Hepatocyte (in vitro differentiated cells): ENCODE results near the gene AP3M1.

Source experiments
- CTCF ChIP-seq: fragments of 200-600 bp; sonication (generic); IDR thresholded peaks from 2 replicates; pipeline ENCODE4 v1.5.1; 2016; ENCODE audit warnings: antibody characterized with exemption, mild to moderate bottlenecking; ENCODE audit not compliant: poor library complexity
- EZH2 ChIP-seq: fragments of 200-600 bp; sonication (generic); IDR thresholded peaks from 2 replicates; pipeline ENCODE4 v1.6.1; 2016; ENCODE audit warnings: antibody characterized with exemption, mild to moderate bottlenecking, borderline replicate concordance
- EZH2phosphoT487 ChIP-seq: fragments of 200-600 bp; sonication (generic); IDR thresholded peaks from one replicate; pipeline ENCODE4 v1.6.1; 2018; ENCODE audit warnings: antibody characterized with exemption, mild to moderate bottlenecking, low read depth, moderate library complexity; ENCODE audit not compliant: unreplicated experiment, severe bottlenecking

GRCh38 chr10:74135452-74135851 lies 15.2 kb downstream of the AP3M1 start:
- no peak for TF ChIP-seq CTCF
- TF ChIP-seq EZH2 = no peak
- no peak for TF ChIP-seq EZH2phosphoT487
